HT-29 (cell line): ENCODE data around the gene OBSCN. TPM values are rescaled to one million over a fixed set of nuclear protein-coding genes. Genes with fewer than 3 reads are reported as not detected.

Source experiments
- DNase-seq: peaks from one replicate; pipeline ENCODE4 v3.0.0-alpha.2; 2015; ENCODE audit warnings: low spot score
- total RNA-seq: library from RNA; depleted of rRNA; stranded (reverse); fragments of >200 nt; shearing (Covaris generic); gene quantifications from 2 replicates; pipeline ENCODE4 v1.2.3, GENCODE V29; 2014

The OBSCN gene
- total RNA-seq, 1 experiment from 2014 or later: 16.7 TPM

DNA sequence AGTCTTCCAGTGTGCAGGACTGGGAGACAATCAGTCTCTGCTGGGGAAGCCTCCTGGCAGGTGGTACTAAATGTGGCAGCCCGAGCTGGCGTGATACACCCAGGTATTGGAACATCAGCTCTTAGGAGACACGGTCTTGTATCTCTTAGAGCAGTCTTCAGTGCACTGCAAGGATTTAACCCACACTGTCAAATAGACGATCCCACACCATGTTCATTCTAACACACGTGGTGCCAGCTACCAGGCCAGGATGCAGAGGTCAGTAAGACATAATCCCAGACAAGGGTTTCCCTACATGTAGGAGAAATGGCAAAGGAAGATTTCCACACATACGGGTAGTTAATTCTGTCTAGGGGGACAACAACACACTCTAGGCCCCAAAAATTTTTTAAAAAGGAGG is 190.1 kb downstream of the OBSCN start:
- DNase-seq: no peak

DNA sequence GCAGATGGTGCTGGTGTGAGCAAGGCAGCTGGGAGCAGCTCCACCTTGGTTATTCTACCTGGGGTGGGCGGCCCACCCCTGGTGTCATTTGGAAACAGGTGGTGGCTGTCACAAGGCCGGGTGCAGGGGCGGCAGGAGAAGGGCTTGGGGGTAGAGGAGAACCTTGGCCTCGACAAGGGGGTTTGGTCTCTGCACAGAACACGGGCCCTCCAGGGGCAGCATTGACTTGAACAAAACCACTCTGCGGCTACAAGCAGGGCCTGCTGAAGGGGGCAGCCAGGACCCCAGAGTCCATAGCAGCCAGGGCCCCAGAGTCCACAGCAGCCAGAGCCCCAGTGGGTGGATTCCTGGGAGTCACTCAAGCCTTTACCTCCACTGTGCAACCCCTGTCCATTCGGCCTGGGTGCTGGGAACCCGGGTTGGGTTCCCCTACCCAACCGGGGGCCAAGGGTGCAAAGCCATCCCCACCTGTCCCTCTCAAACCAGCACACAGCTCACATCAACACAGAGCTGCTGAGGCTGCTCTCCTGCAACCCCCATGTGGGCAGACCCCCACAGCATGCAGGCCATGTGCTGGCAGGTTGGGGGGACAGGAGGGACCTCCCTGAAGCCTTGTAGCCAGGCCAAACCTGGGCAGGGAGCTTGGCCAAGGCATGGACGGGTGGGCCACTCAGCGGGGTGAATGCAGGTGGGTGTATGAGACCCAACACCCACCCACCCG is 191.1 kb downstream of the OBSCN start:
- DNase-seq: no peak

DNA sequence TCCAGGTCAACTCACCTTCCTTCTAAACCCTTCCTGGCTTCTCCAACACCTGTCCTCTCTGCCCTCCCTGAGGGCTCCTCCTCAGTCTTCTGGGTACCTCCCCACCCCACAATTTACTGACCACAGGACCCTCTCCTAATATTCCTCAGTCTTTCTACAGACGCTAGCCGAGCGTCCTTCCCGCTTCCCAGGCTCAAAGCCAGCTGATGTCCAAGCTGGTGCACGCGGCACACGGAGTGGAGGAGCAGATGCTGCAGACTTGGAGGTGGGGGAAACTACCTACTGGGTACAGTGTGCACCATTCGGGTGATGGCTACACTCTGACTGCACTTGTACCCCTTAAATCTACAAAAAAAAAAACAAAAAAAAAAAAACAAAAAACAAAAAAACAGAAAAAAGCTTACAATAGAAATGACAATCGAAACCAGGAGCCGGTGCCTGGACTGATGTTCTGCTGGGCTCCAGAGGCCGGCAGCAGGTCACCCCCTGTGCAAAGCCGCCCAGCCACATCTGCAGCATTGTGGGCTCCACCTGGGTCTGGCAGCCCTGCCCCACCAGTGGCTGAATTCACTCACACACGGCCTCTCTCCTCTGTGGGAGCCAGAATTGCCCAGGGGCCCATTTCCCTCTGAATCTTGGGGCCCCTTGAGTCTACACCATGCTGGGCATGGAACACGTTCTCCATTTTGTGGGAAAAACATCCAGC is 191.8 kb downstream of the OBSCN start:
- DNase-seq: no peak

DNA sequence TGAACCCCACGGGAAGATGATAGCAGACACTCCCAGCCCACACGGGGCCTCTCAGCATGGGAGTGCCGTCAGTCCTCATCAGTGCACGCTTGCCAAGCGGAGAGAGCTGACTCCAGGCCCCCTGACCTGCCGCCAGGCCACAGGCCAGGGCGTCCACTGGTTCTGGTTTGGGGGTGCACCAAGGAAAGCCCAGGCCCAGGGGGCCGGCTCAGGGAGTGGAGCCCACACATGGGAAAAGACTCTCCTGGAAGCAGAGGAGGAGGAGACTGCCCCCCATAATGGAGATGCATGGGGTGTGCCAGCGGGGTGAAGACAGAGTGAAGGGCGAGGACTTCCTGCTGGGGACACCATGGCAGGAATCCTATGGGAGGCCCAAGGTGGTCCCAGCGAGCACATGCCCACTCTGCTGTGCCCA is 192.4 kb downstream of the OBSCN start:
- no peak for DNase-seq

DNA sequence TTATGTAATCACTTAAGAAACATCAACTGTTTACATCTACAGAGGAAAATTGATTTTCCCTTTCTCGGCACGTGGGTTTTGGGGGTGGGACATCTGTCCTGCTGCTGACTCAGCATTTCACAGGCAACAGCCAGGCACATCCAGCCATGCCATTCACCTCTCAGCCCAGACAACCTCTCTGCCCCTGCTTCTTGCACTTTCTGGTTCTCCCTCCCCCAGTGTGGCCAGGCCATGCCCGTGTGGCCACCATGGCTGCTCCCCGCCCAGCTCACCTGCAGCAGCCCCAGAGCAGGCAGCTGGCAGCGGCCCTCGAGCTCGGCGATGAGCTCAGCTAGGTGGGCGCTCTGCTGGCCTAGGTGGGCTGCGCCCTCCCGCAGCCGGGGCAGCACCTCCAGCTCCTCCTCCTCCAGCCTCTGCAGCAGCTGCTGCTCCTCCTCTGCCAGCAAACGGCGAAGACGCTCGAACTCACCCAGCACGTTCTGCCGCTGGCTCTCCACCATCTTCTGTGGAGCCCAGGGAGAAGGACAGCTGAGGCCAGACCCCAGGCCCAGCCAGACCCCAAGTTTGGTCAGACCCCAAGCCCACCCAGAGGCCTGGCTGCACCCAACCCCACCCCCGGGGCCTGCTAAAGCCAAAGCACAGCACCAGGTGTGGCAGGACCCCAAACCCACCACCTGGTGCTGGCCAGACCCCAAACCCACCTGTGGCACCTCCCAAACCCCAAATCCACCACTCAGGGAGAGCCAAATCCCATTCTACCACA is 193.0 kb downstream of the OBSCN start:
- DNase-seq: no peak

DNA sequence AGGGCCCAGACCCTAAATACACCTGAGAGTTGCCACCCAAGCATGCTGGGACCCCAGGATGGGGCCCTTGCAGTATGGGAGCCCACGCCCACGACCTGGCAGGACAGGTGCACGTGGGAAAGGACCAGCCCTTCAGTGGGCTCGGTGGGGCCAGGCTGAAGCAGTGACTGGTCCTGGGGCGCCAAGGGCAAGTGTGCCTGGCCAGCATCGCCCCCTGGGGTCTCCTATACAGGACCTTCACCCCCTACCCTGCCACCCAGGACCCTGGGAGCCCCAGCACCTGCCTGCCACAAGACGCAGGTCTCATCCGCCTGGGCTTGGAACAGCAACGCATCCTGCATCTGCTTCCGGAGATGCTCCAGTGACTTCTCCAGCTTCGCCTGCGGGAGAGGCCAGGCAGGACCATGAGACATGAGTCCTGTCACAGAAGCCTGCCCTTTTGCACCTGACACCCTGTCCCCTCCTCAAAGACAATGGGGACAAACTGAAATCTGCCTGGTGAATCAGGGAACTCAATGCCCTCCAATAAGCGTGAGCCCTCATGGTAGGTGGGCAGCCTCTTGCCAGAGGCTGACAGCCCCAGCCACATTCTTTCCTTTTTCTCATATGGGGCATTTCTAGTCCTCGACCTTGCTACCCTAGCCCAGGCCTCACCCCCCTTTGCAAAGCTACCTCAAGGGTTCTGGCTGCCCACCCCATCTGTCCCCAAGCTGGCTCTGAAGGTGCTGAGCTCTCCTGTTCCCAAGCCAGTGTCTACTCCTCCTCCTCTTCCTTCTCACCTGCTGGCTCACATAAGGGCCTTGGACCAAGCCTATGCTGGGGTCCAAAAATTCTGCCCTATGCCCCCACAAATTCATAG is 194.2 kb downstream of the OBSCN start:
- DNase-seq: no peak

DNA sequence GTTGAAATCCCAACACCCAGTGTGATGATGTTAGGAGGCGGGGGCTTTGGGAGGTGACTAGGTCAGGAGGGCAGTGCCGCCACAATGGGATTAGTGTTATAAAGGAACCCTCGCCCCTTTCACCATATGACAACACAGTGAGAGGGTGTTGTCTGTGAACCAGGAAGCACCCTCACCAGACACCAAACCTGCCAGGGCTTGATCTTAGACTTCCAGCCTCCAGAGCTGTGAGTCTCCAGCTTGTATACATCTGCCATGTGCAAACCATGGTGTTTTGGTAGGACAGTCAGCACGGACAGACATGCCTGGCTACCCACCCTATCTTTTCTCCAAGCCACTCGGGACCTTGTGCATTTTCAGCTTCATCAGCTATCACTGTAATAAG is 194.8 kb downstream of the OBSCN start:
- no peak for DNase-seq

DNA sequence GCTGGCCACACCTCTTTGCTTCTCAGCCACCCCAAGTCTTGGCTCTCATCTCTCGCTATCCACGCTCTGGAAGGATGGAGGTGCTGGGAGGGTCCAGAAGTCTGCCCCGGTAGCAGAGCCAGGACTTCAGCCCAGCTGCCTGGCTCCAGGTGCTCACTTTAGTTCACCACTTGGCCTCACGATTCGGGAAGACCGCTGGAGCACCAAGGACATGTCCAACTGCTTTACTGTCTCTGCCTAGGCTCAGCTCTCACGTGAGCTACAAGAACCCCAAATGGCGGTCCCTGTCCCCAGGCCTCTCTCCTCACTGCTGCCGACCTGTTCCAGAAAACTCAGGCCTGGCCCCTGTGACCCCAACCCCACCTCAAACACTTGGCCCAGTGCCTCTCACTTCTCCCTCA is 195.4 kb downstream of the OBSCN start:
- no peak for DNase-seq

DNA sequence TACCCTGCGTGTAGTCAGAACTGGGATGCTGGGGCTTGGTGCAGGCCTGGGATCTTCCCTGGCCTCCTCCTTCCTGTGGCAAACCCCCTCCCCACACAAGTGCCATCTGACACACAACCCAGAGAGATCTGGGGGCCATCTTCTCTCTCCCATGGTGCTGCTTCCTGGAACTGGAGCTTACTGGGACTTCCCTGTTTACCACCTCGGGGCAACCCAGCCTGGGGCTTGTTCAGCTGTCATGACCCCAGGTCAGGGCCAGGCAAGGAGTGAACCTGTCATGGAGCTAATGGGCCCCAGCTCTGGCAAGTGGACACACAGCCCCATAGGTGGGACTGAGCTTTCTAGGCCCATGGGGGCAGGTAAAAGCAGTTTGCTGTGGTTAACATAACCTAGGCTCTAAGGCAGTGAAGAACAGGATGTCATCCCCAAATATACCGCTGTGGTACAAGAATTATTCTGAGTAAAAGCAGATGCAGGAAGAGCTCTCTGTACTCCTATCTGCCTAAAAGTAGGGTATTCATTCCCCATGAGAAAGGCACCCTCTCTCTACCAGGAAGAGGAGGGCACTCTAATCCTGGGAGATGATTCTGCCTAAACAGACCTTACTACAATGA is 196.4 kb downstream of the OBSCN start:
- no peak for DNase-seq

DNA sequence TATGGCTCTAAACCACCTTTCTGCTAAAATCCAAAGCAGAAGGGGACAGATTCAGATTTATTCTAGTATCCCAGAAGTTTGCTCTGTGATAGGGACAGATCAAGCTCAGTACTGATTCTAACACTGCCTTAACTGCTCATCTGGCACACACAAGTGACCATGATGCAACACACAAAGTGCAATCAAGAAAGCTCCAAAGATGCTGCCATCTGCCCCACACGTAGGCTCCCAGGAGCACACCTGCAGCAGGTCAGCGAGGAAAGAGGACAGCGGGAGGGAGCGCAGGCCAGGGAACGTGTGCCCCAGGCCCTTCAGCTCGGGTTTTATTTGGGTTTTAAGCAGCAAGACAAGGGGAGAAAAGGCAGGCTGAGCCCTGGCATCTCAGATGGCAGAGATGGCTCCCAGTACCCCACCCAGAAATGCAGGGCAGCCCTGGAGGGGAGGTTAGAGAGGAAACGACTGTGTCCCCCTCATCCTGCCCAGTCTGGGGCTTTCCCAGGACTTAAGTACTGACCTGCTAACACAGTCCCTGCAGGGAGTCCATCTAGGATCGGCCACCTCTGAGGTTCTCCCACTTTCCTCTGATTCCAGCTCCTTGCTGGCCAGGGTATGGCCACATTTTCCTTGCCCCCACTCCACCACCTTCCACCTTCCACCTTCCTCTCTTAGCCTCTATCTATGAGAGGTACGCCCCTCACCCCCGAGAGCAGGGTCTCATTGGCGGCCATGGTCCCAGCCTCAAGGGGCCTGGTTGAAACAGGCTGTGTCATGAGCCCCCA is 197.5 kb downstream of the OBSCN start:
- DNase-seq: peak; percentile 15

DNA sequence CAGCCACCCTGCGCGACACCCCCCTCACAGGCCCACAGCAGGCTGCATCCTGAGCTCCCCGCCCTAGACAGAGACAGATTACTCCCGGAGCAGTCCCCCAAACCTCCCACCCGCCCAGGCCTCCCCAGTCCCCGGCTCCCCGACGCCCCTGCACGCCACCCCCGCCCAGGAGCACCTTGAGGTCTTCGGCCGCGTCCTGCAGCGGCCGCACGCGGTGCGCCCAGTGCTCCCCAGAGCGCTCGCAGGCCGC is 198.1 kb downstream of the OBSCN start:
- DNase-seq: no peak

DNA sequence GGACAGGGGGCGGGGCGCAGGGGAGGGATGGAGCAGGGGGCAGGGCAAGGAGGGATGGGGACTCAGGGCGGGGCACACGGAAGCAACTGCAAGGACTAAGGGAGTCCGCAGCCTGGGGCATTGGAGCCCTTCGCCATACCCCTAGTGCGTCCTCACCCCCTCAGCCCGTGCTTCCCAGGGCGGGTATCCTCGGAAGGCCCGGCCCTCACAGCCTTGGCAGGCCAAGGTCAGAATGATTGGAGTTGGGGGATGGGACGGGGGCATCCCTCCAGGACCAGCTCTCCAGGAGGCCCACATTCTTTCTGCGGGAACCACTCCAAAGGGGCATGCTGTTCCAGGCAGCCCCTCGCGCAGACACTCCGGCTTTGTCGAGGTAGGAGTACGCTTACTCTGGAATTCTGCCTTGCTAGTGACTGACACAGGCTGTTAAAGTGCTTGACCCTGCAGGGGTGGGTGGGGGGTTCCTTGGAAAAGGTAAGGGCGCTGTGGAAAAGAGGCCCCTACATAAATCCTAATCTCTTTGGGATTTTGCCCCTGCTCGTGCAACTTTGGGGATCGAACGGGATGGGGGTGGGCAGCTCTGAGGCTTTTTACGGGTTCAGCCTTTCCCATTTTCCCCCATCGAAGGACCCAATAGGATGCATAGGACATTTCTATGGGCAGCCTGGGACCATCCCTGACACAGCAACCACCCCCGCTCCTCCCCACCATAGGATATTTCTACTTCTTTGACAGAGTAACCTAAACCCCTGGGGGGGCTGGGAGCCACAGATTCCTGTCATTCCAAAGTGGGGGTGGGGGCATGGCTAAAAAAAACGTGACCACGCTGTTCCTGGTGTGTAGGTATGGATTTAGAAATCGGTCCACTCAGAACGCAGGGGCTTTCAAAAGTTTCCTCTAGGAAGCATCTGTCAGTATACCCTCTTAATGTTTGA is 199.5 kb downstream of the OBSCN start:
- DNase-seq: no peak

DNA sequence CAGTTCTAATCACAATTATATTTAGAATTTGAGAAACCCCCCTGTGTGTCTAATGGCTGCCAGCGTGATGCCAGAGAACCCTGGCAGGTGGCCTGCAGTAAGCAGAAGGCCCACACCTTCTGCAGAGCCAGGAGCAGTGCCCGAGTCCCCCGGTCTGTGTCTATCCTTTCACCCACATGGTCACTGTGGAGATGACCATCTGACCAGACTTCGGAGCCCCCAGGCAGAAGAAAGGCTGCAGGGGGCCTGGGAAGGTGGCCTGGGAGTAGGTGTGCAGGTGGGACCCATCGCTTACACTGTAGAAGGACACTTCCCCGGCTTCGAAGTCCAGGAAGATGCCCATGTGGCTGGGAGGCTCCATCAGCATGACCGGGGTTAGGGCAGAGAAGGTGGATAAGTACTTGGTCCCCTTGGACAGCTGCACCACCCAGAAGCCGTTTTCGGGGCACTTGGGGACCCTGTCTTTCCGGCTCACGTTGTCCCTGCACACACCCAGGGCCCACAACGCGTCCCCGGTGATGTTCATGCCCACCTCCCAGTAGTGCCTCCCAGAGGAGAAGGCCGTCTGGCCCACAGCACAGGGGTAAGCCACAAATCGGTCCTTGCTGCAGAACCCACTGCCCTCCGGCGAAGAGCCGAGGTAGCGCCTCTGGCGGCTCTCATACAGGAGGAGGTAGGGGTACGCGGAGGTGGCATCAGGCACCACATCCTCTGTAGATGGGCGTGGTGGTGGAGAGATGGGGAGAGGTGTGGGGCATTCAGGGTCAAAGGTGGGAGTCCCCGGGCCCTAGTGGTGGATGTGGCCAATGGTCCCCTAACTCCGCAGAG is 200.4 kb downstream of the OBSCN start:
- no peak for DNase-seq

DNA sequence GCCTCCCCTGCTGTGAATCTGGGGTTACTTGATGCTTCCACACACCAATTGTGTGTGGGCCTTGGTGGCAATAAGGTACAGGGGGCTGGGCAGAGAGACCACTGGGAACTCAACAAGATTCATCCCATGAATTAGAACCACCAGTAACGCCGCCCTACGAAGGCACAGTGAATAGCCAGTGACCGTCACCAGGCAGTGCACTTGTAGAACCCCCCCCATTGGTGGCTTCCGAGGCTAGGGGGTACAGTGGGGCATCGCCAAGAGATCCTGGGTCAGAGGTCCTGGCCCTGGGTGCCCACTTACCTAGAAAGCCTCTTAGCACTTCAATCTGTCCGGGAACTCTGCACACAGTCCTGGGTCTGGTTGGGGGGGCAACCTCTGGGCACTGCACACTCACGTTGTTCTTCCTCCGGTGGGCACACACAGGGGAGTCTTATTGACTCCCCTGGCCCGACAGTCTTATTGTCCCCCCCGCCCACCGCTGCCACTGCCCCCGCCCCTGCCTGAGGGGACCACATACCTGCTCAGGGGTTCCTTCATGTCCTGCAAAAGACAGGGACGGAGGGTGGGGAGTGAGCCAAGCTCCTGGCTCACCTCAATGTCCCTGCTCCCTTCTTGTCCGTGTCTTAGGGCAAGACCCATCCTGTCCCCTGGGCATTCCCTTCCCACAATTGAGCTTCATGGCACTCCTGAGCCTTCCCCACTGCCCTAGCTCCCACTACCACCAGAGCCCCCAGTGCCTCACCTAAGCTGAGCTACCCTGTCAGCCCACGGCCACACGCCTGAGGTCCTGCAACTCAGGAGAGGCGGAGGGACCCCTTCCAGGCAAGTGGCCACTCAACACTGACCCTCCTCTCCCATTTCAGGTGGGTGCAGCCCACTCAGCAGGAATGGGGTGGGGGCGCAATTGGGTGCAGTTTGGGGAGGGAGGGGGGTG is 201.3 kb downstream of the OBSCN start:
- no peak for DNase-seq

DNA sequence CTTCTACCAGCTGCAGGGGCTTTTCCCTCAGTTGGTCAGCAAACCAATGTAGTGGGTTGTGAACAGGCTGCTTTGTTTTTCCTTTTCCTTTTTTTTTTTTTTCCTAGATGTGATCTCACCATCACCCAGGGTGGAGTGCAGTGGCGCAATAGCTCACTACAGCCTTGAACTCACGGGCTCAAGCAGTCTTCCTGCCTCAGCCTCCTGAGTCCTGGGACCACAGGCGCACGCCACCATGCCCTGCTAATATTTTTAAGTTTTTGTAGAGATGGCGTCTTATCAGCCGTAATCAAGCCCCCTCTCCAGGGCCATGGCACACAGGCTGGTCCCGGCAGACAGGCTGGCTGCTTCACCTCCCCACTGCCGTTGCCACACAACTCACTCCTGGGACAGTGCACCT is 202.2 kb downstream of the OBSCN start:
- DNase-seq: no peak

DNA sequence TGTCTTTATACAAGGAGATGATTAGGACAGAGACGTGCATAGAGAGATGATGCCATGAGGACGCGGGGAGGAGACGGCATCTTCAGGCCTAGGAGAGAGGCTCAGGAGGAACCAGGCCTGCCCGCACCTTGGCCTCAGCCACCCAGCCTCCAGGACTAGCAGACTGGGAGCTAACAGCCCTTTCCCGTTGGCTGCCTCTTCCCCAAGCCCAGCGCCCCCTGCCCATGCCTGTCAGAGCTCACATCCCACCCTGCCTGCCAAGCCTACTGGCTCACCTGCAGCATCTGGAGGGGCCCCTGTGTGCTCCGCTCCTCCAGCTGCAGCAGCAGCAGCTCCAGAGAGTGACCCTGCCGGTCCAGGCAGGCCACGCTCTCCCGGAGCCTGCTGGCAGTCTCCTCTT is 202.8 kb downstream of the OBSCN start:
- DNase-seq: no peak

DNA sequence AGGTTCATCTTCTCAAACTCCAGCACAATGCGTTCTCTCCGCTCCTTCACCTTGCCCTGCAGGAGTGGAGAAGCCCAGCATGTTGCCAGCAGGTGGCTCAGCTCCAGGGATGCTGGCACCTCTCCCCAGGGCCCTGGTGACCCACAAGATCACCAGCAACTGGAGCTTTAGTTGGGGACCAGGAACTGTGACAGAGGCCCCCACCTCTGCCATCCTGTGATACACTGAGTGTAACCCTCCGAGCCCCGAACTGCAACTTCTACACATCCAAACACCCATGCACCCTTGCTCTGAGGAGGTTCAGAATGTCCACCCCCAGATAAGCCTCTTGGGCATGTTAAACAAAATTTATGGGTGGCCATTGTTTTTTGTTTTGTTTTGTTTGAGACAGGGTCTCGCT is 203.3 kb downstream of the OBSCN start:
- DNase-seq: no peak
